HG02678 (cell line): ENCODE data around the gene PAWR.

Source experiments
- ATAC-seq: cut with Tn5 transposase; IDR thresholded peaks from one replicate; pipeline ENCODE4 v1.9.1; 2021; ENCODE audit warnings: mild to moderate bottlenecking, moderate library complexity; ENCODE audit not compliant: unreplicated experiment

Gene PAWR

DNA sequence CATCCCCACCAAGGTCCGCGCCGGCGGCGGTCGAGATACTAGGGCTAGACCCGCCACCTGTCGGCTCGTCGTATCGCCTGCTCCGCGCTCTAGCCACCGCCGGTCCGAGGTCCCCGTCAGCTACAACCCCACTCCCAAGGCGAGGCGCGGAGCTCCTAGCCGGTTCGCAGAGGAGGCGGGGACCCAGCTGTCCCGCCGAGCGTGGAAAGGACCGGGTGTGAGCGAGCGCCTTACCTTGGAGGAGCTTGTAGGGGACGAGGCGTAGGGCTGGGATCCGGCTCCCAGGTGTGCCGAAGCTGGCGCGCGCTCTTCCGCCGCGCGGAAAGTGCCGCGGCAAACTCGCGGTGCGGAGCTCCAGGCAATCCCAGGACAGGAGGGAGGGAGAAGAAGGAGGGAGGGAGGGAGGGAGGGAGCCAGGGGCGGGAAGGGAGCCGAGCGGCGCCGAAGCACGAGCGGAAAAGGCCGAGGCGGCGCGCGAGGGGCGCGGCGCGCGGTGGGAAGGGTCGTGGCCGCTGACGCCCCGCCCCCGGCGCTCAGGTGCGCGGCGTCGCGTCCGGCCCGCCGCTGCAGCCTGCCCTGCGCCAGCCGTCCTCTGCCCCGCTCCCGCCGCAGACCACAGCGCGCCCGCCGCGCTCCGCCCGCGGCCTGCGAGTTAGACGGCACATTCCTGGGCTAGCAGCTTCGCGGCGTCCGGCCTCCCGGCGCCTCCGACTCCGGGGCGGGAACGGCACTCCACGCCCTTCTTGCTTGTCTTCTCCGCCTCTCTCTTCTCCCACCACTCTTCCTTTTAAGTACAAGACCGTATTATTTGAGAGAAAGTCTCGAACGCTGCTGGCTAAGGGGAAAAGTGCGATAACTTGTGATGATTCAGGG lies at the start of gene PAWR:
Gene PAWR (minus strand): TSS at position 327 of the 873 bp plus-strand sequence. CDS start 720 bp downstream, outside the sequence.
- peak; percentile 60 for ATAC-seq

DNA sequence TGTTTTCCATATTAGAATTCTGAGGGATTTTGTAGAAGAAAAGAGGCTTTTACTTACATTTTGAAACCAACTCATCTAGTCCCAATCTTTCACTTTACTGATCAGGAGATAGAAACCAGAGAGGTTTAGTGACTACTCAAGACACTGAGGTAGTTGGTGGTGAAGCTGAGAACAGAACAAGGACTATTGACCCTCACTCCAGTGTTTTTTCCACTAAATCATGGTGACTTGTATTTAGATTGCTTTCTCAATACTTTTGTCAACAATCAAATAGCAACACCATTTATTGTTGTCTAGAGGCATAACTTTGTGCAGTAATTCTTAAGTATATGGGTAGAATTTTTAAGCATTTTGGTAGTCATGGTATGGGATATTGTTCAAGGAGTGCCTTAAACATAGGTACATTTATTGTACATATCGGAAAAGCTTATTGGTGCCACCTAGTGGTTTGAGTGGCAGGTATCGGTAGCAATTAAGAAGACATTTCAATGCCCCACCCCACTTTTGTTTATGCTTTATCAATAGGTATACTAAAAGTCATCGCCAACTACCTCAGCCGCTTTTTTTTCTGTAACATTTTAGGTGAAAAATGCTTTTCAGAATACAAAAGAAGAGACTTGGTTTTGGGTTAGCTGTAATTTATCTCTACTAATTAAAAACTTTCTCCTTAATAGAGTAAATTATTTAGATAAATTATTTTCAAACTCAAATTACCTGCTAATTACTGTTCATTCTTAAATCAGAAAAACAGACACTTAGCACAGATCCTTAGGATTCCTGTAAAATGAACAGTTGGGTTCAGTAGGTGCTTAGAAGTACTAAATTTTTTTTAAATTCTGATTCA lies 47.3 kb upstream of the PAWR start:
- ATAC-seq: peak; percentile 90

GRCh38 chr12:79732638-79733037 lies 41.9 kb upstream of the PAWR start:
- no peak for ATAC-seq

DNA sequence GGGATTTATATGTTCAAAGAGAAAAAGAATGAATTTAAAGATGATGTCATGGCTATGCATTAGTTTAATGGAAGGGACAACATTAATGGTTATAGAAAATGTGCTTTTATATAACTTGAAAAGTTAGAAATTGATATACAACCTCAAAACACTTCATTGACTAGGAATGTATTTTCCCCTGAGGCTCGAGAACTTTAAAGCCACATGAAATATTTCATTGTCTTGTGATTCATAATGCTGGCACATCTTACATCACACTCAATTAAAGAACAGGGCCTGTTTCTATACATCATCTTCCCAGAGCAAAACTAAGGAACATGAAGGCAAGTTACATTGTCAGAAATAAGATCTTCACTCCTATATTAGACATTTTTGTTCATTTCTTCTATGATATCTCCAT lies 35.2 kb upstream of the PAWR start:
- ATAC-seq: no peak

- ATAC-seq: no peak
Measured at GRCh38 chr12:79717006-79717405, 26.2 kb upstream of the PAWR start.

- no peak for ATAC-seq
Measured at GRCh38 chr12:79715308-79715707, 24.5 kb upstream of the PAWR start.

DNA sequence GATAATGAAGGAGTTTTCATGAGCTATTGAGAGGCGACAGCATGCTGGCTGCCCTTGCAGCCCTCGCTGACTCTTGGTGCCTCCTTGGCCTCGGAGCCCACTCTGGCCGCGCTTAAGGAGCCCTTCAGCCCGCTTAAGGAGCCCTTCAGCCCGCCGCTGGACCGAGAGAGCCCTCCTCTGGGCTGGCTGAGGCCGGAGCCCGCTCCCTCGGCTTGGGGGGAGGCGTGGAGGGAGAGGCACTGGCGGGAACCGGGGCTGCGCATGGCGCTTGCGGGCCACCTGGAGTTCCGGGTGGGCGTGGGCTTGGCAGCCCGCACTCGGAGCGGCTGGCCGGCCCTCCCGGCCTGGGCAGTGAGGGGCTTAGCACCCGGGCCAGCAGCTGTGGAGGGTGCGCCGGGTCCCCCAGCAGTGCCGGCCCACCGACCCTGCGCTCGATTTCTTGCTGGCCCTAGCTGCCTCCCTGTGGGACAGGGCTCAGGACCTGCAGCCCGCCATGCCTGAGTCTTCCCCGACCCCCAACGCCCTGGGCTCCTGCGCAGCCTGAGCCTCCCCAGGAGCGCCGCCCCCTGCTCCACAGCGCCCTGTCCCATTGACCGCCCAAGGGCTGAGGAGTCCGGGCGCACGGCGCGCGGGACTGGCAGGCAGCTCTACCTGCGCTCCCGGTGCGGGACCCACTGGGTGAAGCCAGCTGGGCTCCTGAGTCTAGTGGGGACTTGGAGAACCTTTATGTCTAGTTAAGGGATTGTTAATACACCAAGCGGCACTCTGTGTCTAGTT lies 20.1 kb upstream of the PAWR start:
- ATAC-seq: no peak

DNA sequence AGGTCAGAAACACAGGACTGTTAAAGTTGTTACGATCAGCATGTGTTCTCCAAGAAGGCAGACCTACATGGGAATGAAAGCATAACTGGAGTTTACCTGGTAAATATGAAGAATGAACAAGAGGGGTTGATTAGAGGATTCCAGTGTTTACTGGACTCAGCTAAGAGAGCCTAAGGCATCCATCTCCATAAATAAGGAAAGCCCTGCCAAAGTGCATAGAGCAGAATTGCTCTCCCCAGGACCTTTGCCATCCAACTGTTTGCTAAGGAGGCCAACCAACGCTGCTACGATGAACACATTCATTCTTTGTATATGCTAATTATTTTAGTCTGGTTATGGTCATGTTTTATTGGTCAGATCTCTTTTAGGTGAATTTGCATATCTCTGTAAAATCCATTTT lies 17.1 kb upstream of the PAWR start:
- no peak for ATAC-seq

- no peak for ATAC-seq
Measured at GRCh38 chr12:79706676-79707075, 15.9 kb upstream of the PAWR start.

DNA sequence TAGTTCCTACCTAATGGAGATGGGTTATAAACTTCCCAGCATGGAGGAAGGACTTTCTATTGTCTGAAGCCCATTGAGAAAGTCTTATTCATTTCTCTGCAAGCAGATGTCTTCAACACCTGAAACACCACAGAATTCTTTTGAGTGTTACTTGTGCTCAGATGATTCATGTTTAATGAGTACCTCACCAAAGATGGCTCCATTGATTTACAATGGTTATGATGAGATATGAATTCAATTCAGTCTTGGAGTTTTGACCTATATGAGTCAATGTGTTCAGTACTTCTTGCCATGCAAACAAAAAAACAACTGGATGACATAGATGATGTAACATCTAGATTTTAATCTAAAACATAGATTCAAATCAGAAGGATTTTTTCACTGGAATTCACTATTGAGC lies 15.4 kb upstream of the PAWR start:
- ATAC-seq: no peak

DNA sequence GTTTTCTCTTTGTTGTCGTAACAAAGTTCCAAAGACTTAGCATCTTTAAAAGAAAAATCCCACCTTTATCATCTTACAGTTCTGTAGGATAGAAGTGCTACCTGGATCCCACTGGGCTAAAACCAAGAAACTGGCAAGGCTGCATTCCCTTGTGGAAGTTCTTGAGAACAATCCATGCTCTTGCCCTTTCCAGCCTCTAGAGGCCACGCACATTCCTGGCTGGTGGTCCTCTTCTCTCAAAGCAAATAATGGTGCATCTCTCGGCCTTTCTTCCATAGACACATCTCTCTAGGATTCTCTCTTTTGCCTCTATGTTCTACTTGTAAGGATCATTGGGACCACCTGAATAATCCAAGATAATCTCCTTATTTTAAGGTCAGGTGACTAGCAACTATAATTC lies 8.2 kb upstream of the PAWR start:
- no peak for ATAC-seq

DNA sequence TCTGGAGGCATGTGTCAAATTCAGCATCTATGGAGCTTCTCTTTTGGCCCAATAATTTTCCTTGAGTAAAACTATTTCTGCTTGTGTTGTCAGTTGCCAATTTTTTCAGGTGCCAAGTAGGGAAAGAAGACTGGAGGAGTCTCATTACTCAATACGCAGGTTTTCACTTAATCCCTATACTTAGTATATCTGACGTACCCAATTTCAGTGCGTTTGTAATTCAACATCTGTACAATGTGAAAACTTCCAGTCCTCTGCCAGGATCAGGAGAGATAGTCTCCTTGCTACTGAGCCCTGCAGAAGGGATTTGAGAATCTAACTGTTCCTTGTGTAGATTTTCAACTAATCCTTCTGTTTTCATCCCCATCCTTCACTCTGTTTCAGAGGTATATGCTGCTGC lies 5.7 kb upstream of the PAWR start:
- no peak for ATAC-seq

DNA sequence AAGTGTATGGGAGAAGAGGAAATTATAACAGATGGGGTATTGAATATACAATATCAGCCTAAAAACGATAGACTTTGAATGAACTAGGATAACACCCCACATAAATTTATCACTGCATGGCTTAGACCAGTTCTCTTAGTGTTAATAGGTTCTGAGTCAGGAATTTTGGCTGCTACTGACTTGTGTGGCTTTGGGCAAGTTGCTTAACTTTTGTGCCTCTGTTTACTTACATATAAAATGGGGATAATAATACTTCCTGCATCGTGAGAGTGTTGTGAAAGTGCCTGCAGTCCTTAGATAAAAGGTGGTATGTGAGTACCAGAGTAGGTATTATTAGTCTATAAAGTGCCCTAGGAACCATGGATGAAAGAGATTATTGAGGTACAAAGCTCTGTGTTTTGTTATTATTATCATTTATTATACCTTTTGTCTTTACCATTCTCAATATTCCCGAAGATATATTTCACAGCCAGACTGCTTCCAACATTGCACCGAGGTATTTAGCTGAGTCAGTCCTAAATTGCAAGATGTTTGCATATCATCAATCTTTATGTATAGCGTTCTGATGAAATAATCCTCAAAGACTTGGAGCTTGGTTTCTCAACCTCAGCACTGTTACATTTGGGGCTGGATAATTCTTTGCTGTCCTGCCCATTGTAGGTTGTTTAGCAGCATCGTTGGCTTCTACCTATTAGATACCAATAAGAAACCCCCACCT lies 2.3 kb upstream of the PAWR start:
- ATAC-seq: no peak

DNA sequence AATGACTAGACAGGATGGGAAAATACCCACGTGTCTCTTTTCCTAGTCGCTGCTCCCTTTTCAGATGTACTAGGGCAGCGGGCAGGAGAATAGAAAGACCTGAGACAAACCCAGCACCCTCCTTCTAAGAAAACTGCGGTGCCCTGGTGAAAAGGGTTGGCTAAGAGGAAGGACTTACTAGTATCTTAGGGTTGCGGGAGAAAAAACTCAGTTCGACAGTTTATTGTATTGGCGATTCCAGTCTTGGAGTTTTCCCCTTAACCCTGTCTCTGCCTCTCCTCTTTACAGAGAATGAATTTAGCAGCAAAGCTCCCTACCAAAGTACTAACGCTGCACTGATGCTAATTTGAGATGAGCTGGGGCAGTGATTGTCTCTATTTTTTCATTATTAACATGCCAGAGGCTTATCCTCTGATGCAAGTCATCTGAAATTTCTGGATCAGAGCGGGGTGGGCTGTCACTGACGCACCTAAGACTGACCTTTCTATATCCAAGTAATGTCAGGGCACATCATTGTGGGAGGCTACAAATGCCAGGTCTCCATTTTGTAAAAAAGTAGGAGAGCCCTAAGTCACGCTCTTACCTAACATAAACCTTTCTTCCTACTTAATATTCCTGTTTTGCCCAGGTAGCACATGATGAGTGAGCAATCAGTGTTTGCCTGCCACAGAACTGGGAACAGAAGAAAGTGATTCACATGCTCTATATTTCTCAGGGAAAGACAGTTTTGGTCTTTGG lies 916 bp upstream of the PAWR start:
- no peak for ATAC-seq

DNA sequence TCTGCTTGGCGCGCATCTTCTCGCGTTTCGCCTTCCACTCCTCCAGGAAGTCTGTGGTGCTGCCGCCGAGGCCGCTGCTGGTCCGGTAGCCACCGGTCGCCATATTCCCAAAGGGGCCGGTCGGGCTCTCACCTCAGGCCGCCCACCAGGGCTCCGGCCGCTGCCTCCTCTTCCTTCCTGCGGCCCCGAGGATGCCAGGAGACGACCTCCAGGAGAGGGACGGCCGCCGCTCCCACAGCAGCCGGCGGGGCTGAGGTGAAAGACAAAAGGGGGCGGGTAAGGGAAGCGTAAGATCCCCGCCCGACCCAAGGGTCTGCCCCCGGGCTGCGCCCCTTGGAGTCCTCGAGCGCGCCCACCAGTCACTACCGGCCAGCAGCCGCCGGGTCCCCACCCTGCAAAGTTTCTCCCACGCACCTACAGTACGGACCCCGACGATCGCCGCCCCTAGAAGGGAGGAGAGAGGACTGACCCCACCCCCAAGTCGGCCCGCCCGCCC lies 574 bp downstream of the PAWR start:
- peak; percentile 28 for ATAC-seq

DNA sequence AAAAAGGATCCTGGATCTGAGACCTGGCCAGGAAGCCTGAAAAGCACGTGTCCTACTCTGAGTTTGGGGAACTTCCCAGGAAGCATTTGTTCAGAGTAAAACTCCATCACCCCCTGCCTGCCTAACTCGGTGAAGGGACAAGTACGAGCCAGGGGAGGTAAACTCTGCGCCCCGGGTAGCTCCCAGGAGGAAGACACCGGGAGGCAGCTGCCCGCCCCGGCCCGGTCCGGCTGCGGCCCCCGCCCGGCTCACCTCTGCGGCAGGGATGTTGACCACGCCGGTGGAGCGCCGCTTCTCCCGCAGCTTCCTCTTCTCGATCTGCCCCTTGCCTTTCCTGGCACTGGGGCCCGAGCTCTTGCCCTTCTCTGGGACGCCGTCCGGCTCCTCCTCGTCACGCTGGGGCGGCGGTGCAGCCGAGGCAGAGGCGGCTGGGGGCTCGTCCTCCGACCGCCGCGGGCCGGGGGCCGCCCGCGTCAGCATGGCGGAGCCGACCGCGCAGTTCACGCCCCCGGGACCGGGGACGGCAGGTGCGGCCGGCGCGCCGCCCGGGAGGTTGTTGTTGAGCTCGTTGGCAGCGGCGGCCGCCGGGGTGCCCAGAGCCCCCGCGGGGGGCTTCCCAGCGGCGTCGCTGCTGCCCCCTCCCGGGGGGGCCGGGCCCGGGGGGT lies 1.2 kb downstream of the PAWR start:
- peak; percentile 21 for ATAC-seq

- no peak for ATAC-seq
Measured at GRCh38 chr12:79689061-79689476, 1.7 kb downstream of the PAWR start.

DNA sequence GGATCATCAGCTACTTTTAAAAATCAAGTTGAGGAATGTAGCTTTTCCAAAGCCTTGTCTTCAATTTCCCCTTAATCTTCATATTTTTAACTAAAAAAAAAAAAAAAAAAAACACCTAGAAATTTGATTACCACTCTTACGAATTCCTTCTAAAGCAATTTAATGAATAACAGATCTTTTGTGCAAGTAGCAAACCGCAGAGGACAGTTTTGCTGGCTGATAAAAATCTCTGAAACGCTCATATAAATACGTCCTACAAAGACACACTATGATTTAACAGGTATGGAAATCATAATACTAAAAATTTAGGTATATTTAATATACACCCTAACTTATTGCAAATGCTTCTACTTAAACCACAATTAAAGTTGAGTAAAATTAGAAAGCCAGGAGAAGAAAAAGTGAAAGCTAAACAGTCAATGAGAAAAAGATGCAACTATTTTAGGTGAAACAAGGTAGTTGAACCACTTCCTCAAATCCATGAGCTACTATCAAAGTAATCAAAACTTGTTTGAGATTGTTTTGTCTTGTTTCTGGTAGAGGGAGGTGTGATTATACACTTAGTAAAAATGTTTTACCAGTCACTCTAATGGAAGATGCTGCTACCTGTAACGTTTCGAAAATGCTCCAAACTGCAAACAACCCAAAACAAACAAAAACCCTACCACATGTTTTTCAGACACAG lies 2.2 kb downstream of the PAWR start:
- no peak for ATAC-seq
